HG02981 (cell line): Measurements from ENCODE around the gene GRK6.

Source experiments
- ATAC-seq: cut with Tn5 transposase; IDR thresholded peaks from one replicate; pipeline ENCODE4 v1.9.1; 2021; ENCODE audit warnings: mild to moderate bottlenecking, moderate library complexity; ENCODE audit not compliant: unreplicated experiment

Gene GRK6

DNA sequence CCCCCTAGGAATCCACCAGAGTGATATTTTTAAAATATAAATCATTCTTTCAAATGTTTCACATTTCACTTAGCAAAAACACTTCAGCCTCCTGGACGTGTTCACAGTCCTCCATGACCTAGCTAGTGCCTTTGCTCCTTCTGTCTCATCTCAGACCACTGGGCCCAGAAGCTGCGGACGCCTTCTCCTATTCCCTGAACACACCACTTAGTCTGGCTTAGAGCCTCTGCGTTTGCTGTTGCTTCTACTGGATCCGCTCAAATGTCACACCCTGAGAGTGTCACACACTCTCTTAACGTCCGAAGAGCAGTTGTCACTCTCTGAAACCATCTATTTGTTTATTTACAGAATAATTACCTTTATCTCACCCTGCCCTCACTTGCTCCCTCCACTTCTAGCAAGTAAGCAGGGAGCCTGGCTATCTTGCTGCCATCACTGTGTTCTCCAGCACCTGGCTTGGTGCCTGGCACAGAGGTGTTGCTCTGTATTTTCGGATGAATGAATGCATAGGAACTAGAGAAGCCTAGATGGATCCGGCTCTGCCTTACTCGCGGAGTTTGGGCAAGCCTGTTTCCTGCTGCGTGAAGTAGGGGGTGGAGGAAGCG is 1.2 kb upstream of the GRK6 start:
- no peak for ATAC-seq

DNA sequence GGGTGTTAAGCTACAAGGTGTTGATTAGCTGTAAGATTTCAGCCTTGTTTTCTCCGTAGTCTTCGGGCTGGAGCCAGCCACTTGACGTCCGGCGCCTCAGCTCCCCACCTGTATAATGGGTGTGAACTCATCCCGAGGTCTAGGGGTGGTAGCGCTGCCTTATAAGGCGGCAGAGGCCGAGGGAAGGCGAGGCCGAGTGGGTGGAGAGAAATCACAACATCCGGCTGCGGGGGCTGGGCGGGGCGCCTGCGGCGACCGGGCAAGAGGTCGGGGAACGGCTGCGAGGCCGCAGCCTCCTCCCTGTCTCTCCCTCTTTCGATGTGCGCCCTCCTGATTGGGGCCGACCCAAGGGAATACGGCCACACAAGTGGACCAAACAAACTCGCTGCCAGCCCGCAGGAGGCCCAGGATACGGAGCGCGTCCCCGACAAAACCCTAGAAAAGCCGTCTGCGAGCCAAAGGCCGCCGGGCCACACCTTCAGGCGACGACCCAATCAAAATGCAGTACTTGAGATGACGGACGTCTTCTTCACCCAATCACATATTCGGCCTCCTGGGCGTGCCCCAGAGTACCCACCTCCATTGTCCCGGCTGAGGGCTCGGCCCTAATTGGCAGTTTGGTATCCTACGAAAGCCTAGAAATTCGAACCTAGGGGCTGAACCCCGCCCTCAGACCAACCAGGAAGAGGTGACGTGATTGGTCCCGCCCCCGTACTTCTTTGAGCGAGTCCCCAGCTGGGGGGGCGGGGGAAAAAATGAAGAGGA is 493 bp upstream of the GRK6 start:
- ATAC-seq: peak; percentile 76

- ATAC-seq: no peak
Measured at GRCh38 chr5:177427211-177427822, 841 bp downstream of the GRK6 start.

GRCh38 chr5:177427919-177428573 is 1.6 kb downstream of the GRK6 start:
- no peak for ATAC-seq

DNA sequence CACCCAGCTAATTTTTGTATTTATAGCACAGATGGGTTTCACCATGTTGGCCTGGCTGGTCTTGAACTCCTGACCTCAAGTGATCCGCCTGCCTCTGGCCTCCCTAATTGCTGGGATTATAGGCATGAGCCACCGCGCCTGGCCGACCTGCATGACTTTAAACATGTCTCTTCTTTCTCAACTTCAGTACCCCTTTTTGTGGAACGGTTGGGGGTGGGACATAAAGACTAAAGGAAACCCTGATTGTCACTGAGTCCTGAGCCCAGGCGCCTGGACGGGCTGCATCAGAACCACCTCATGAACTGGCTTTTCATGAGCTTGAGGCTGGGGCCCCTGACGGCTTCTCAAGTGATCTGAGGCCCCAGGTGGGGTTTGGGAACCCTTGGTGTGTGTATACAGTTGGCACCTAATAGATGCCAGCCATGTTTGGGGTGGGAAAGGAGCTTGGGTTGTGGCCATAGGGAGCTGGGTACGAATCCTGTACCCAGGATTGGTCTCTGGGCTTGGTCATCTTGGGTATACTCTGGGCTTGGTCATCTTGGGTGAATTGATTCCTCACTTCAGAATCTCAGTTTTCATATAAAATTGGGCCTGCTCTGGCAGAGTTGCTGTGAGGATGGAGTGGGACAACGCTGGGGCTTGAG is 2.2 kb downstream of the GRK6 start:
- no peak for ATAC-seq

GRCh38 chr5:177429248-177430040 is 3.0 kb downstream of the GRK6 start:
- ATAC-seq: no peak

DNA sequence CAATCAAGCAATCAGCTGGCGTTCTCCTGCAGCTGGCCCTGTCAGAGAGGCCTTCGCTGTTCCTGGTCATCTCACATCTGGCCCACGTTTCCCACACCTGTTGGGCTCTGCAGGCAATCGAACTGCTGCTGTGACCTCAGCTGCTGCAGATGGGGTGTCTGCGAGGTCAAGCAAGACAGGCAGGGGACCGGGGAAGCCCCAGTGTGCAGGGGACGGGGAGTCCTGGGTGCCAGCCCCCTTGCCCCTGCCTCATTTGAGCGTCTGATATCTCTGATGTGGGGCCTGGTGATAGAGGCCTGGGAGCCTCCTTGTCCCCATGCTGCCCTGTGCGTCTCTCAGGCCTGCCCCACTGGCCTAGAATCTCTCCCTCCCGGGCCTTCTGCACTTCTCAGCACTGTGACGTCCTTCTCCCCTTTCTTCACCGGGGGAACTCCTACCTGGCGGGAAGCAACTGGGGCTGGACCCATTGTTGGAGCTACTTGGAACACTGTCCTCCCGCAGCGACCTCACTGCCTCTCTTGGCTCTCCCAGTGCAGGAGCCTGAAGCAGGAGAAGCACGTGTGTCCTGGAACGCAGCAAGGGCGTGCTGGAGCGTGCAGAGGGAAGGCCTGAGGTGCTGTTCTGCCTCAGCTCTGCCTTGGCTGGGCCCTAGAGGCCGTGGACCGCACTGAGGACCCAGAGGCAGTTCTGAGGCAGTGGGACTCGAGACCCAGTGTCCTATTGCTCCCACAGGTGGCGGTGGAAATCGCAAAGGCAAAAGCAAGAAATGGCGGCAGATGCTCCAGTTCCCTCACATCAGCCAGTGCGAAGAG is 3.9 kb downstream of the GRK6 start:
- ATAC-seq: no peak

DNA sequence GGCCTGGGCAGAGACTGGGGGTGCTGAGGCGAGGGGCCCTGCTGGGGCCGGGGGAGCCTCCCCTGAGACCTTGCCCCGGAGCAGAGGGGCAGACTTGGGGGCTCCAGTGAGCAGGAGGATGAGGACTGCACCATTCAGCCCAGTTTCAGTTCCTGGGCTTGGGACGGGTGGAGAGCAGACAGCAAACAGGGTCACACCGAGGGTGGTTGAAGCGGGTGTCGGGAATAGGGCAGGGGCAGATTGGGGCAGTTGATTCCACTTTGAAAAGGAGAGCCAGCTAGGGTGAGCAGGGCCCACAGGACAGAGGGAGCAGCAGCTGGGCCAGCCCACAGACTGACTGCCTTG is 4.5 kb downstream of the GRK6 start:
- ATAC-seq: no peak

GRCh38 chr5:177431317-177432142 is 5.1 kb downstream of the GRK6 start:
- ATAC-seq: peak; percentile 38

DNA sequence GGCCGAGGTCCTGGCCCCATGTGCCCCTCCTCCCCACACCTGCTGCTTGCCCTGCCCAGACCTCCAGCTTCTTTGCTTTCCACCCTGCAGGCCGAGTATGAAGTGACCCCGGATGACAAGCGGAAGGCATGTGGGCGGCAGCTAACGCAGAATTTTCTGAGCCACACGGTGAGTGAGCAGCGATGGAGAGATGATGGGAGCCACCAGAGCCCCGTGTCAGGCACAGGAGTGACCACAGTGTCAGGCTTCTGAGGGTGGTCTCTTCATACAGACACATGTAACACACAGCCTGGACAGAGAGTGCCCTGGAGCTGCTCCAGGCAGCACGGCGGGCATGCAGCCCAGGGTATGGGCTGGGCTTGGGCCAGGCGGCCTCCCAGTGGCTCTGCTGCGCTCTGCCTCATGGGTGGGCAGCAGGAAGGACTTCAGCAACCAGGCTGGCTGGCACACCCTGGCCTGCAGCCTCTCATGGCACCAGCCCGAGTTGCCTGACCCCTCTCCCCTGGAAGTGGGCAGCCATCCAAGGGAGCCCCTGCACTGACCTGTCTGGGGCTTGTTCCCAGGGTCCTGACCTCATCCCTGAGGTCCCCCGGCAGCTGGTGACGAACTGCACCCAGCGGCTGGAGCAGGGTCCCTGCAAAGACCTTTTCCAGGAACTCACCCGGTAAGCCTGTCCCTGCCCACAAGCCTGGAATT is 5.8 kb downstream of the GRK6 start:
- no peak for ATAC-seq

- no peak for ATAC-seq
Measured at GRCh38 chr5:177432839-177433657, 6.6 kb downstream of the GRK6 start.

DNA sequence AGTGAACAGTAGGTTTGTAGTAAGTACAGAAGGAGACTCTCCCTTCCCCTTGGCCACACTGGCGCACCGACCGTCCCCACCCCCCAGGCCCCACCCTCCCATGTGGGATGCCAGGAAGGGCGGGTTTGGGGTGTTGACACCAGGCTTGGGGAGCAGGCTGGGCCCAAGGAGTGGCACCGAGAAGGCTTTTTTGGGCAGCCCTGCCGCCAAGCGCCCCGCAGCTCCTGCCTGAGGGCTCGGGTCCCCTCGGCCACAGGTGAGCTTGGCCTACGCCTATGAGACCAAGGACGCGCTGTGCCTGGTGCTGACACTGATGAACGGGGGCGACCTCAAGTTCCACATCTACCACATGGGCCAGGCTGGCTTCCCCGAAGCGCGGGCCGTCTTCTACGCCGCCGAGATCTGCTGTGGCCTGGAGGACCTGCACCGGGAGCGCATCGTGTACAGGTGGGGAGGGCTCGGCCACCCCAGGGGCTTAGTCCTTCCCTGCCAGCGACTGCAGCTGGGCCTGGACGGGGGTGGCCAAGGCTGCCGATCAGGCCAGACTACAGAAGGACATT is 7.3 kb downstream of the GRK6 start:
- no peak for ATAC-seq

DNA sequence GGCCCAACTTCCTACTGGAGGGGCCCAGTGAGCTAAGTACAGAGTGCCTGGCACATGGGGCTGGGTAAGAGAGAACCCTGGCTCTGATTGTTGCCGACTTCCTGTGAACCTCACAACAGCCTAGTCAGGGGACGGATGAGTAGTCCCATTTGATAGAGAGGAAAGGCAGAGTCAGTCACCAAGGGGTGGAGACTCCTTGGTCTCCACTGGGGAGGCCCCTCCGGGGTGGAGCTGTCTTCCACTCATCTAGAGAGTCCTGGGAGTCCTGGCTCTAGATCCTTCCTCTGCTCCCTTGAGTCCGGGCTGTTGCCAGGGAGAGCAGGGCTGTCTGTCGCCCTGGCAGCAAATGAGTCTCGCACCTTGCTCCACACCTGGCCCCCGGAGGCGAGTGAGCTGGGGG is 8.0 kb downstream of the GRK6 start:
- ATAC-seq: no peak

DNA sequence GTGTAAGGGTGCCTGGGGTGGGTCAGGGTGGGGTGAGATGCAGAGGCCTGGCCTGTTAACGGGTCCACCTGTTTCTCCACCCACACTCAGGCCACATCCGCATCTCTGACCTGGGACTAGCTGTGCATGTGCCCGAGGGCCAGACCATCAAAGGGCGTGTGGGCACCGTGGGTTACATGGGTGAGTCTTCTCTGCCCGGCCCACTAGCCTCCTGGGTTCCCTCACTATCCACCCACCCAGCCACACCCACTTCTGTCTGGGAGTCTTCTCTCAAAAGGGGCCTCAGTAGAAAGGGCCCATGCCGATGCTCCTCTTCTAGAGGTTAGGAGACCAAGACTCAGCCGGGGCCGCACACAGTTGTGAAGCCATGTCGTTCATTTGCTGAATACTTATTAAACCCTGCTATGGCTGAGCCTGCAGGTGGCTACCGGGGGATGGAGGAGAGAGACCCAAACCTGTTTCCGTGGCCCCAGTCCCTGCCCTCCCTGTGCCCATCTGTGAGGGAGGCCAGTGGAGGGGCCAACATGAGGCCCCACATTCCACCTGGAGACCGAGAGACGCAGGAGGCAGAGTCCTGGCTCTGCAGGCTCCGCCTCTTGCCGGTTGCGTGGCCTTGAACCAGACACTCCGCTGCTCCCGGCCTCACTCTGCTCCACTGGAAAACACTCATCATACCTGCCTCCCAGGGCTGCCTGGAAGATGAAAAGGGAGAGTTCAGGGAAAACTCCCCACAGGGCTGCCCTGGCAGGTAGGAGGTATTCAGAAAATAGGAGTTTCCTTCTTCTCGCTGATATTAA is 8.7 kb downstream of the GRK6 start:
- ATAC-seq: no peak

GRCh38 chr5:177435847-177436536 is 9.5 kb downstream of the GRK6 start:
- ATAC-seq: no peak

DNA sequence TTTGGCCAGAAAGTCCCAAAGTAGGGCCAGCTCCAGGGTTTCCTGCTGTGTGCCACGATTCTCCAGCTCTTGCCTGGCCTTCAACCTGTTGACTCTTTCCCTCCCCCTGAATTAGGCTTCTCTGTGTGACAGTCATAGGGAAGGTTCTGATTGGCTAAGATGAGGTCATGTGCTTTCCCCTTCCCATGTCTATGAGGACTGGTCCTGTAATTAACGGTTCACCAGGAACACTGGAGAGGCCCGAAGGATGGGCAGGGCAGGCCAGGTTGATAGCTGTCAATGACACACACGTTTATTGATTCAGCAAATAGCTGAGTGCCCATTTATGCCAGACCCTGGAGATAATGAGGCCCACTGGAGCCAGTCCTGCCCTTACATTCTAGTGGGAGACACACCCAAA is 11.1 kb downstream of the GRK6 start:
- ATAC-seq: no peak
